Stimulated activated CD8-positive, alpha-beta memory T cell treated with anti-CD3 and anti-CD28 coated beads, Interleukin-4, amount 100 ng/mL, for 1 hour (primary cell): ENCODE measurements around the gene CSF2RB.

Source experiments
- DNase-seq, 2 donors: peaks; one replicate each; pipeline ENCODE4 v3.0.0-alpha.2; 2020; ENCODE audit warnings: low read depth in 2 of 2, low spot score in 1 of 2

Gene CSF2RB

GRCh38 chr22:36913427-36914389, at the start of gene CSF2RB:
Gene CSF2RB, plus strand, starts transcription at chr22:36913628. Its CDS starts 8,580 bp downstream, at chr22:36922208.
- no peak for DNase-seq

DNA sequence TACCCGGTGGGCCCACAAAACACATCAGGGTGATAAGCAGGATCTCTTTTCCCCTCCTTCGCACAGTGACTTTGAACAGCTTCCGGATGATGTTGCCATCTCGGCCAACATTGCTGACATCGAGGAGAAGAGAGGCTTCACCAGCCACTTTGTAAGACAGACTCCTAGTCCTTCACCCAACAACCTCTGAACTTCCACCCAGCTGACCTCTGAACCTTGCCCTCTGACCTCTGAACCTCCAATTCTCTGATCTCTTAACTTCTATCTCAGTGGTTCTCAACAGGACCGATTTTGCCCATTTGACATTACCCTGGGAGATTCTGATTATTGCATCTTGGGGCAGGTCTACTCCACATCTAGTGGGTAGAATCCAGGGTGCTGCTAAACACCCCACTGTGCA, 49.4 kb upstream of the CSF2RB start:
- no peak for DNase-seq

DNA sequence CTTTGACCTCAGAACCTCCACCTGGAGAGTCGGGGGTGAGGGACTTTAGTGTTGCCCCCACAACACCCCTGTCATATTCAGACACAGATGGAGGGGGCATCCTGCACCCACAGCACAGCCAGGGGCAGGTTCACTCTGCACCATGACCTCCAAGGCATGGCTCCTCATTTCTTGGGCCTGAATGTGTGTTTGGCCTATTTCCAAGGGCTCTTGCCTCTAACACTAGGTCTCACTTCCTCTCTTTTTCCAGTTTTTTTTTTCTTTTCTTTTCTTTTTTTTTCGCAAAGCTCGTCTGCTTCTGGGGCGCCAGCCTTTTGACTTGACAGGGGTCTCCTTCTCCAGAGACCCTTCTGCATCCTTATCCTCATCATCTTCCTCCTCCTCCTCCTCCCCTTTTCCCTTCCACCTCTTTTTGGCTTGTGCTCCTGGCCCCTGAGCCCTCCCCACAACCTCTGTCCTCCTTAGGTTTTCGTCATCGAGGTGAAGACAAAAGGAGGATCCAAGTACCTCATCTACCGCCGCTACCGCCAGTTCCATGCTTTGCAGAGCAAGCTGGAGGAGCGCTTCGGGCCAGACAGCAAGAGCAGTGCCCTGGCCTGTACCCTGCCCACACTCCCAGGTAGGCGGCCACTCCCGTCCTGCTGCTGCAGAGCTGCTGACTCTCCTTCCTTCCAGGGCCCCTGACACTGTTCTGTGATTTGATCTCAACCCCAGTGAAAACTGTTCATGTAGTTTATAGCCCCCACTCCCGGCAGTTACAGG, 48.8 kb upstream of the CSF2RB start:
- DNase-seq: no peak

DNA sequence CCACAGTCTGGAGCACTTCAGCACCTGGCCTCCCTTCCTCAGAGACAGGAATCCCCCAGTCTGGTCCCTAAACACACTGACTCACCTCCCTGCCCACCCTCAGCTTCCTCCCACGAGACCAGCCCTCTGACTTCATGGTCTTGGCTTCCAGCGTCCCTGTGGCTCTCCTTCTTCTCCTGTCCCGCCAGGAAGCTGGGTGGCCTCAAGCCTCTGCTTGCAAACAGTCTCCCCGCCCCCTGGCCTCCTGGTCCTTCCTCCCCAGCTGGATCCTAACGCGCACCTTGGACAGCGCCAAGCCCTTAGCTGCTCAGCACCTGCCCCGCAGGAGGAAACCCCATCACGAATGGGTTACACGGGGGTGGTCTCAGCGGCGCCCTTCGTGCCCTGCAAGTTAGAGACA, 48.1 kb upstream of the CSF2RB start:
- no peak for DNase-seq

GRCh38 chr22:36867695-36868094, 45.7 kb upstream of the CSF2RB start:
- DNase-seq: no peak

DNA sequence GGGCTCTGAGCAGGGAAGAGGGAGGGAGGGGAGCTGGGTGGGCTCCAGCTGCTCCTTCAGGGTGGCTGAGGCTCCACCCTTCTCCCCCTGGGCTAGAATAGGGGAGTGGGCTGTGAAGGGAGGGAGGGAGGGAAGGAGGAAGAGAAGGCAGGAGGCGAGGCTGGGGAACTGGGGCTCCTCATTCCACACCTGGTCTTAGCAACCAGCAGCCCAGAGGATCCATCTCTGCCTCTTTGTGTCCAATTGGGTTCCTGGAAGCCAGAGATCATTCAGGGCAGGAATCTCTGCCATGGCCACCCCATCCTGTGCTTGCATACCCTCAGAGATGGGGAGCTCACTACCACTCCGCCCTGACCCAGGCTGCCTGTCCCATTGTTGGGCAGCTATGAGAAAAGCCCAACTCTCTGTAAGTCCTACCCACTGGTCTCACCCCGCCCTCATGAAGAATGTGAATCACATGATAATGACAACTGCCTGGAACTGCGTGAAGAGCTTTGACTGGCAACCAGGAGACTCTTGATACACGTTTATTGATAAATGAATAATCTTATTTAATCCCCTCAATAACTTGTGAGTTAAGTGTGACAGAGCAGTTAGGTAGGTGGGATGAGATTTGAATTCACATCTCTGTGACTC, 44.8 kb upstream of the CSF2RB start:
- DNase-seq: no peak

GRCh38 chr22:36870250-36870649, 43.2 kb upstream of the CSF2RB start:
- DNase-seq: no peak

DNA sequence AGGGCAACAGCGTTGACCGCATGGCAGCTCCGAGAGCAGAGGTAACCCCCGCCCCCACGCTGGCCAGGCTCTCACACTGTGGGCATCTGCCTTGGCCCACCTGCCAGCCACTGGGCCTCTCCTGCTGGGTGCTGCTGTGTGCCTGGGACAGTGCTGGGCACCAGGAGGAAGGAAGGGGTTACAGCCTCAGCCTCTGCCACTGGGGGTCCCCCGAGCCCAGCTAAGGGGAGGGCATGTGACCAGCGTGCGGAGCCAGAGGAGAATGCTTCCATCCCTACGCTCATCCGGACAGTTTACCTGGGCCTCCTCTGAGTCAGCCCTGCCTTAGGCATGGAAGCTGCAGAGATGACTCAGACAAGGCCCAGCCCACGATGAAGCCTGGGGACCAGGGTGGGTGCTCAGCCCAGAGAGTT, 41.8 kb upstream of the CSF2RB start:
- no peak for DNase-seq

DNA sequence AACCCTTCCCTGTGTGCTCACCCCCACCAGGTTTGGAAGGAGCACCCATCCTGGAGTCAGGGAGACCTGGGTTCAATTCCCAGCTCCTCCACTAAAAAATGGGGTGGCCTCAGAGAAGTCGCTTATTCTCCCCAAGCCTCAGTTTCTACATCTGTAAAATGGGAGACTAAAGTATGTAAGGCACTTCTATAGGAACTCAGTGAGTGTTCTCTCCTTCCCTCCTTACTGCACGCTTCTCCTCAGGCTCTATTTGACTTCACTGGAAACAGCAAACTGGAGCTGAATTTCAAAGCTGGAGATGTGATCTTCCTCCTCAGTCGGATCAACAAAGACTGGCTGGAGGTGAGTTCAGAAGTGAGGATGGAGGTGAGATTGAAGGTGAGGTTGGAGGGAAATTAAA, 41.3 kb upstream of the CSF2RB start:
- DNase-seq: no peak

GRCh38 chr22:36872866-36873498, 40.4 kb upstream of the CSF2RB start:
- no peak for DNase-seq

GRCh38 chr22:36873614-36874308, 39.7 kb upstream of the CSF2RB start:
- no peak for DNase-seq

DNA sequence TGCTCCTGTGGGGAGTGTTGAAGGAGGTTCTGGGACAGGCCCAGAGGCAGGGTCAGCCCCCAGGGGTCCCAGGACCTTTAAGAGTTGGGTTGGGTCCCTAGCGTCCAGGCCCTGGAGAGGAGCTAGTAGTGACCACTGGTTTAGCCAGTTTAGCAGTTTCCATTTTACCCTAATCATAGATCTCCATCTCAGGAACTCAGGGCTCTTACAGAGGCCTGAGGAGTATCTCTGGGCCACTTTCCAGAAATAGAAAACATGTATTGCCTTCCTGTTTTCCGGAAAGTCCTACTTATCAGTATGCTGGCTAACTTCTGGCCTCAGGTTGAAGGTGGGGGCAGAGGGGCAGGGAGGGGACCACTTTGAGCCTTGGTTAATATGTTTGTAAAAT, 39.1 kb upstream of the CSF2RB start:
- no peak for DNase-seq

- DNase-seq: no peak
Measured at GRCh38 chr22:36874736-36875135, 38.7 kb upstream of the CSF2RB start.

GRCh38 chr22:36875741-36876140, 37.7 kb upstream of the CSF2RB start:
- DNase-seq: no peak

DNA sequence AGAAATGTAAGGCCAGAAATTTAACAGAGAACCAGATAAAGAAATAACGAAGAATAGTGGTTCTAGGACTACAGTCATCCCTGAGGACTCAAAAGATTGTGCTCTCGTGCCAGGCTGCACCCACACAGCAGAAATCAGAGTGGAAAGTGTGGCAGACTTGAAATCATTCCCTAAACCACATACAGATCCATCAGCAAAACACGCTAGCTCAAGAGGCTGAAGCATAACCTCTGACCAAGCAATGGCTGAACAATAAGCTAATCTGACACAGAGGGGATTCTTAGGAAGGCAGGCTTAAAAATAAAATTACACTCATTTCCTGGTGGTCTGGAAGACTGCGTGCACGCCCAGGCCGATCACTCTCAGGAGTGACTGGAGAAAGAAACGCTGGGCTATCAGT, 33.7 kb upstream of the CSF2RB start:
- no peak for DNase-seq

DNA sequence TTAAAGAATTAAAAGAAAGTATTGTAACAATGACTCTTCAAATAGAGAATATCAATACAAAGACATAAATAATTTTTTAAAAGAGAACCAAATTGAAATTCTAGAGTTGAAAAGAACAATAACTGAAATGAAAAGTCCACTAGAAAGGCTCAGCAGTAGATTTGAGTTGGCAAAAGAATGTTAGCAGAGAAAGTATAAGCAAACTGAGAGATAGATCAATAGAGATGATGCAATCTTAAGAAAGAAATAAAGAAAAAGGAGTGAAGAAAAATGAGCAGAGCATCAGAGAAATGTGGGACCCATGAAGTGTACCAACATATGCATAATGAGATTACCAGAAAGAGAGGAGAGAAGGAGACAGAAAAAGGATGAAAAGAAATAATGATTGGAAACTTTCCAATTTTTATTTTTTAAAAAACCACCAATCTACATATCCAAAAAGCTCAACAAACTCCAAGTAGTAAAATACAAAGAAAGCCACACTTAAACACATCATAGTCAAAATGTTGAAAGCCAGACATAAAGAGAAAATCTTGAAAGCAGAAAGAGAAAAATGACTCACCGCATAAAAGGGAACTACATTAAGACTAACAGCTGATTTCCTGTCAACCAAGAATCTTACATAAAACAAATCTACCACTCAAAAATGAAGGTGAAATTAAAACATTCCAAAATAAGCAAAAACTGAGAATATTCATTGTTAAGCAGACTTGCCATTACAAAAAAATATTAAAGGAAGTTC, 31.8 kb upstream of the CSF2RB start:
- DNase-seq: no peak

DNA sequence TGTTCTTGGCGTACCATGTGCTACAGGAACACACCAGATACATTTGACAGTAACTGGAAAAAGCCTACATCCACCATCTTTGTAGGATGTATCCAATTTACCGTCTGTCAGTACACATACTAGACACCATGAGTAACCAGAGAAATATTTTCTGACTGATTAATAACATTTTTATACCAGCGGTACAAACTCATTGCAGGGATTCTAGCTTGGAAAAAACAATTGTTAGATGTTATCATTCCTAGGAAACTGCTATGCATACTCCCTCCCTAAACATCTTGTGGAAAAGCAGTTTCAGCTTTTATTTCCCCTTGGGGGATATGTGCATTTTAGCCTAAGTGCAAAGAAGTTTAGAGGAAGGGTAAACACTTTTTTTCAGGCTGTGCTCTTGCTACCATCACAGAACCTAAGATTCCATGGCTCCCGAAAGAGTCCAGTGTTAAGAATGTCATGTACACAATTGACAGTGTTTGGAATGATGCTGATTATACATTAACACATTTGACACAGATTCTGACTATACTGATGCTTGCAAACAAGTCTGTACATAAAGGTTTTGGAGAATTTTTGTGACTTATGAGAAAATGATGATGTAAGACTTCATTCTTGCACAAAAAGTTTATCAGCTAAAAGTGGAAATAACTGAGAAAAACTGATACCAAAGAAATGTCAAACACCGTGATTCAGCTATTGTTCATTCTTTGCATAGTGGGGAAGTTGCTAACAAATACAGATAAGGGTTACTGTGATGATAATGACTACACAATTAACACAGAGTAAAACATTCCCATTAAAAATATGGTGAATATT, 28.9 kb upstream of the CSF2RB start:
- no peak for DNase-seq

GRCh38 chr22:36885474-36885873, 28.0 kb upstream of the CSF2RB start:
- no peak for DNase-seq

GRCh38 chr22:36886016-36886415, 27.4 kb upstream of the CSF2RB start:
- no peak for DNase-seq
